ENCODE data around the gene FOXN3. TPM values are rescaled to one million over a fixed set of nuclear protein-coding genes. Genes with fewer than 3 reads are reported as not detected.

The FOXN3 gene
- polyA plus RNA-seq, 1 of the 3 experiments (the other 2 are of a cell fraction) = 9.8 TPM

- no peaks in the 10 kb centered on the region for H3K36me3 ChIP-seq (replicated peaks in 1 of 2; ENCODE audit: control insufficient read depth in 1 of 2, insufficient read depth in 2 of 2, low read length in 1 of 2)
- CTCF ChIA-PET = interaction anchor here (0.9 kb wide), 1 partner anchor 442 kb away, joined by 3 read pairs; no protein-coding TSS in a partner anchor
- H3K9me3 ChIP-seq = no peaks in the 10 kb centered on the region
- no peak overlapping the region for H3K4me3 ChIP-seq (ENCODE audit: low read depth in 2 of 2, low read length in 1 of 2)
- H3K27ac ChIP-seq (ENCODE audit: low read depth in 2 of 2, low read length in 1 of 2) = no peak overlapping the region
- no peaks in the 10 kb centered on the region for H3F3A ChIP-seq (replicated peaks; ENCODE audit: insufficient read depth)
- H3K4me1 ChIP-seq (ENCODE audit: control insufficient read depth in 1 of 2, insufficient read depth in 2 of 2, low read depth in 1 of 2, low read length in 1 of 2) = peaks cover 0 to 21% of the 10 kb centered on the region in 2 experiments; a peak in 2 of 4 replicates
- peaks cover 7% of the 10 kb centered on the region for H3K79me2 ChIP-seq (ENCODE audit: insufficient read depth)
- DNase-seq = no peak
- no peak overlapping the region for H3K9ac ChIP-seq
- H4K20me1 ChIP-seq (ENCODE audit: insufficient read depth) = no peaks in the 10 kb centered on the region
- POLR2A ChIA-PET = no interaction called here
- no peaks in the 10 kb centered on the region for H3K9me2 ChIP-seq
- H2AFZ ChIP-seq (ENCODE audit: low read depth) = no peak overlapping the region
- H3K4me2 ChIP-seq = no peak overlapping the region
- TF ChIP-seq, protein P1, sequence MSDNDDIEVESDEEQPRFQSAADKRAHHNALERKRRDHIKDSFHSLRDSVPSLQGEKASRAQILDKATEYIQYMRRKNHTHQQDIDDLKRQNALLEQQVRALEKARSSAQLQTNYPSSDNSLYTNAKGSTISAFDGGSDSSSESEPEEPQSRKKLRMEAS (IDR thresholded peaks at IDR 0.05; ENCODE audit: low read depth) = no peak
- TF ChIP-seq MXI1 (IDR thresholded peaks at IDR 0.05; ENCODE audit: low read depth, low read length) = peak; percentile 32; the same call in 1 of the 2 replicates
- WGBS (ENCODE audit: low lambda C conversion rate) = 70% methylated on average over 5 of the region's 9 CpGs
- no peaks in the 10 kb centered on the region for H3K27me3 ChIP-seq (ENCODE audit: insufficient read depth)
Observed at GRCh38 chr14:89386212-89386886, 30.7 kb downstream of the FOXN3 start.

DNA sequence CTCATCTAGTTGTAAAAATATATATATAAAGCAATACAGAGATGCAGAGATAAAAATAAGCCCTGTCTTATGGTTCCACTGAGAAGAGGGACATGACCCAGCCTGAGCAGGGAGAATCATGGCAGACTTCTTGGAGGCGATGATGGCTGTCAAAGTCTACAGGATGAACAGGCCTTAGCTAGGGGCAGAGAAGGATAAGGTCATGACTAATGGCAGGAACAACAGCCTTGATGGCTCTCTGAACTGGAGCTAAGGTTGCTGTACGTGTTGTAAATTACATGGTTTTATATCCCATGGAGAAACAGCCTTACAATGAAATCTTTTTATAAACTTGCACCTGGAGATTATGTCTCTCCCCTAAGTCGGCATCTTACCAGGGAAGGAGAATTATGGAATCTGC, 32.4 kb downstream of the FOXN3 start:
- POLR2A ChIA-PET = no interaction called here
- Histone ChIP-seq H3K36me3 (replicated peaks in 1 of 2; ENCODE audit: control insufficient read depth in 1 of 2, insufficient read depth in 2 of 2, low read length in 1 of 2) (no peaks in the 10 kb centered on the region), H4K20me1 (ENCODE audit: insufficient read depth) (no peaks in the 10 kb centered on the region), H2AFZ (ENCODE audit: low read depth) (no peak overlapping the region), H3K9me2 (no peaks in the 10 kb centered on the region), H3K4me2 (no peak overlapping the region), H3K27ac (ENCODE audit: low read depth in 2 of 2, low read length in 1 of 2) (no peak overlapping the region; a peak in 1 of 4 replicates), H3K4me1 (ENCODE audit: control insufficient read depth in 1 of 2, insufficient read depth in 2 of 2, low read depth in 1 of 2, low read length in 1 of 2) (peaks cover 0 to 21% of the 10 kb centered on the region in 2 experiments; a peak in 2 of 4 replicates), H3K9ac (no peak overlapping the region), H3K79me2 (ENCODE audit: insufficient read depth) (peaks cover 7% of the 10 kb centered on the region), H3F3A (replicated peaks; ENCODE audit: insufficient read depth) (no peaks in the 10 kb centered on the region), H3K9me3 (no peaks in the 10 kb centered on the region), H3K4me3 (ENCODE audit: low read depth in 2 of 2, low read length in 1 of 2) (no peak overlapping the region), H3K27me3 (ENCODE audit: insufficient read depth) (no peaks in the 10 kb centered on the region)
- 100% methylated on average over 3 of the region's 3 CpGs for WGBS (ENCODE audit: low lambda C conversion rate)
- CTCF ChIA-PET = no interaction called here
- TF ChIP-seq NRF1 (IDR thresholded peaks at IDR 0.05; ENCODE audit: low read depth, low read length) (no peak), NFIC (IDR thresholded peaks at IDR 0.05; ENCODE audit: borderline replicate concordance) (no peak)
- TF ChIP-seq, protein P1 (IDR thresholded peaks at IDR 0.05; ENCODE audit: low read depth) = no peak
- no peak for DNase-seq

- Histone ChIP-seq H3K4me3 (ENCODE audit: low read depth in 2 of 2, low read length in 1 of 2) (no peak overlapping the region), H3K27me3 (ENCODE audit: insufficient read depth) (no peaks in the 10 kb centered on the region), H3K4me2 (no peak overlapping the region), H4K20me1 (ENCODE audit: insufficient read depth) (no peaks in the 10 kb centered on the region), H3K4me1 (ENCODE audit: control insufficient read depth in 1 of 2, insufficient read depth in 2 of 2, low read depth in 1 of 2, low read length in 1 of 2) (peaks cover 0 to 21% of the 10 kb centered on the region in 2 experiments; a peak in 1 of 4 replicates), H3F3A (replicated peaks; ENCODE audit: insufficient read depth) (no peaks in the 10 kb centered on the region), H3K9me3 (no peaks in the 10 kb centered on the region), H3K9me2 (no peaks in the 10 kb centered on the region), H3K79me2 (ENCODE audit: insufficient read depth) (peaks cover 7% of the 10 kb centered on the region), H2AFZ (ENCODE audit: low read depth) (no peak overlapping the region), H3K9ac (no peak overlapping the region), H3K27ac (ENCODE audit: low read depth in 2 of 2, low read length in 1 of 2) (no peak overlapping the region), H3K36me3 (replicated peaks in 1 of 2; ENCODE audit: control insufficient read depth in 1 of 2, insufficient read depth in 2 of 2, low read length in 1 of 2) (no peaks in the 10 kb centered on the region)
- TF ChIP-seq YY1 (IDR thresholded peaks at IDR 0.05; ENCODE audit: low read depth) = no peak
- TF ChIP-seq NRF1 (IDR thresholded peaks at IDR 0.05; ENCODE audit: low read depth, low read length) = no peak
- no peak for TF ChIP-seq RFX5 (IDR thresholded peaks at IDR 0.05; ENCODE audit: low read length)
- no peak for TF ChIP-seq RAD21 (IDR thresholded peaks at IDR 0.05; ENCODE audit: low read length)
- ChIA-PET CTCF (interaction anchor here (0.6 kb wide), 1 partner anchor 554 kb away, joined by 3 read pairs; no protein-coding TSS in a partner anchor), POLR2A (no interaction called here)
- WGBS (ENCODE audit: low lambda C conversion rate) = 100% methylated on average over 3 of the region's 3 CpGs
- DNase-seq = no peak
Observed at GRCh38 chr14:89384023-89384422, 33.0 kb downstream of the FOXN3 start.

Data from SK-N-SH (cell line).